K562 (cell line): Measurements from ENCODE around the gene GFOD1. TPM values are rescaled to one million over a fixed set of nuclear protein-coding genes. Genes with fewer than 3 reads are reported as not detected.

ENCODE experiments used
- ATAC-seq: fragments of 200-7000 bp; cut with Tn5 transposase; 3 replicates; pipeline ENCODE4 v1.9.1; 2020; ENCODE audit warnings: moderate library complexity
- BruUV-seq: library from RNA; stranded (reverse); fragments of 400-500 nt; replicated peaks from 2 replicates; lab custom pipeline; 2021; lab: Mats Ljungman, UMichigan
- CTCF ChIA-PET: fragments of 300-600 bp; formaldehyde crosslinking; extraction: SDS; loops from one replicate; lab custom pipeline; 2021; ENCODE audit warnings: low intra/inter-chr PET ratio; lab: Yijun Ruan, JAX
- POLR2A ChIA-PET: fragments of 300-600, 350-650 bp; sonication (Branson Sonifier 250); formaldehyde crosslinking; extraction: SDS; loops from one replicate; lab custom pipeline; 2021; ENCODE audit warnings: antibody characterized with exemption, inconsistent platforms; lab: Yijun Ruan, JAX
- DNase-seq, 4 experiments: peaks; one replicate each; pipeline versions ENCODE4 v3.0.0 to v3.0.0-alpha.2; 2011 to 2018; ENCODE audit warnings: low spot score in 3 of 4, mixed read lengths in 3 of 4; ENCODE audit errors: extremely low read depth in 1 of 4
- FAIRE-seq: peaks from 2 replicates; lab custom pipeline; 2011; peaks lifted over from hg19 to GRCh38; lab: Jason Lieb, UNC
- H2AFZ ChIP-seq: 2 replicates; pipeline ENCODE4 v1.6.0; 2011; ENCODE audit warnings: low read depth, low read length, control low read depth, inconsistent platforms
- H3K27ac ChIP-seq: fragments of 200-600 bp; 3 replicates; pipeline ENCODE4 v1.8.0; 2011; ENCODE audit warnings: low read depth, mild to moderate bottlenecking, control low read depth, inconsistent platforms, low read length, moderate library complexity, mixed read lengths; ENCODE audit errors: extremely low read depth
- H3K27me3 ChIP-seq, 2 experiments: fragments of 300-600 bp in 1 of 2; 2 replicates in 1 of 2; 3 replicates in 1 of 2; pipeline versions ENCODE4 v1.6.0 to v1.8.0; 2011; ENCODE audit warnings: inconsistent platforms in 2 of 2, low read length in 2 of 2, mild to moderate bottlenecking in 1 of 2, mixed read lengths in 1 of 2, moderate library complexity in 1 of 2; ENCODE audit not compliant: control insufficient read depth in 2 of 2, insufficient read depth in 2 of 2
- H3K36me3 ChIP-seq: fragments of 300-600 bp; 3 replicates; pipeline ENCODE4 v1.8.0; 2011; ENCODE audit warnings: mild to moderate bottlenecking, low read length, inconsistent platforms; ENCODE audit not compliant: control insufficient read depth, insufficient read depth
- H3K4me1 ChIP-seq, 2 experiments: fragments of 200-600 bp in 1 of 2; replicated peaks in 1 of 2; 2 replicates in 1 of 2; 3 replicates in 1 of 2; pipeline versions ENCODE4 v1.5.1 to v1.8.0; 2011; ENCODE audit warnings: inconsistent platforms in 2 of 2, low read length in 2 of 2, mild to moderate bottlenecking in 1 of 2, mixed read lengths in 1 of 2, moderate library complexity in 1 of 2; ENCODE audit not compliant: control insufficient read depth in 2 of 2, insufficient read depth in 2 of 2
- H3K4me2 ChIP-seq: 2 replicates; pipeline ENCODE4 v1.6.1; 2011; ENCODE audit warnings: low read length, control low read depth, inconsistent platforms, mixed read lengths; ENCODE audit not compliant: insufficient read depth
- H3K4me3 ChIP-seq: fragments of 200-600 bp; sonication (generic), shearing (Covaris generic); 2 replicates; pipeline ENCODE4 v1.5.1; 2016; ENCODE audit warnings: control low read depth, inconsistent platforms
- H3K79me2 ChIP-seq: fragments of 200-600 bp; 3 replicates; pipeline ENCODE4 v1.8.0; 2011; ENCODE audit warnings: low read length, inconsistent platforms; ENCODE audit not compliant: control insufficient read depth, insufficient read depth
- H3K9ac ChIP-seq, 2 experiments: 2 replicates each; pipeline versions ENCODE4 v1.6.0 to v1.6.1; 2011; ENCODE audit warnings: low read depth in 2 of 2, low read length in 2 of 2, control low read depth in 1 of 2, inconsistent platforms in 1 of 2, mild to moderate bottlenecking in 1 of 2, mixed read lengths in 1 of 2; ENCODE audit not compliant: insufficient read depth in 1 of 2
- H3K9me1 ChIP-seq: one replicate; pipeline ENCODE4 v1.6.0; 2011; ENCODE audit warnings: inconsistent platforms, mild to moderate bottlenecking, low read length, moderate library complexity; ENCODE audit not compliant: control insufficient read depth, insufficient read depth
- H3K9me3 ChIP-seq: replicated peaks from 2 replicates; pipeline ENCODE4 v1.5.1; 2011; ENCODE audit warnings: low read depth, low read length, inconsistent platforms; ENCODE audit not compliant: control insufficient read depth, insufficient read depth
- H4K20me1 ChIP-seq: replicated peaks from 2 replicates; pipeline ENCODE4 v1.6.1; 2011; ENCODE audit warnings: low read length, inconsistent platforms, mixed read lengths; ENCODE audit not compliant: control insufficient read depth, insufficient read depth
- CBFA2T2 ChIP-seq: fragments of 450-650 bp; conservative IDR thresholded peaks from 2 replicates; pipeline ENCODE4 v1.6.1; 2017; ENCODE audit warnings: mild to moderate bottlenecking
- CXXC5 ChIP-seq: fragments of 250-450 bp; sonication (Bioruptor Pico); IDR thresholded peaks from 2 replicates; pipeline ENCODE4 v1.8.0; 2022; ENCODE audit warnings: inconsistent platforms, mild to moderate bottlenecking, moderate library complexity
- KDM4B ChIP-seq, 2 experiments: fragments of 450-650 bp in 1 of 2; sonication (generic) in 1 of 2; IDR thresholded peaks; 2 replicates each; pipeline ENCODE4 v1.6.1; 2016 to 2017; ENCODE audit warnings: borderline replicate concordance in 2 of 2, antibody characterized with exemption in 1 of 2, low read depth in 1 of 2, mild to moderate bottlenecking in 1 of 2
- RBFOX2 ChIP-seq: fragments of 200-400 bp; formaldehyde crosslinking; IDR thresholded peaks from 2 replicates; pipeline ENCODE4 v1.6.1; 2017; ENCODE audit warnings: low read depth, mild to moderate bottlenecking, low read length, moderate library complexity
- TBL1XR1 ChIP-seq, 2 experiments: IDR thresholded peaks; 2 replicates each; pipeline ENCODE4 v1.6.1; 2012; ENCODE audit warnings: improper control_type of control experiment in 2 of 2, low read length in 2 of 2, mild to moderate bottlenecking in 1 of 2
- ZNF253 ChIP-seq: fragments of 250-450 bp; sonication (Bioruptor Pico); conservative IDR thresholded peaks from 2 replicates; pipeline ENCODE4 v1.6.1; 2021; ENCODE audit warnings: mild to moderate bottlenecking
- ZNF507 ChIP-seq: conservative IDR thresholded peaks from 2 replicates; pipeline ENCODE4 v1.6.1; 2017; ENCODE audit warnings: missing genetic modification characterization, missing compliant biosample characterization
- ZNF778 ChIP-seq: fragments of 450-650 bp; formaldehyde crosslinking; IDR thresholded peaks from 2 replicates; pipeline ENCODE4 v1.4.0; 2020; ENCODE audit warnings: mild to moderate bottlenecking, moderate library complexity
- WGBS: fragments of 100-300 bp; shearing (Covaris generic); methylation state at CpG from one replicate; pipeline ENCODE4 v1.1.6; 2016; ENCODE audit warnings: low coverage, mixed read lengths; ENCODE audit not compliant: insufficient coverage; ENCODE audit errors: missing lambda C conversion rate; 5-methylcytosine and 5-hydroxymethylcytosine counted together
- in situ Hi-C: fragments of 300-500 bp; cut with MboI; formaldehyde crosslinking; loops from 4 replicates; pipeline ENCODE4 v1.15.0; 2018; ENCODE audit warnings: inconsistent platforms, mixed read lengths
- intact Hi-C: fragments of 100-400 bp; cut with micrococcal nuclease; formaldehyde crosslinking; loops from 2 replicates; pipeline ENCODE4 v1.14.2; 2022
- polyA plus RNA-seq, 8 experiments: library from polyadenylated mRNA; depleted of rRNA in 4 of 8; stranded (reverse) in 5 of 8; unstranded in 3 of 8; fragments of >200 nt; fragmentation: Nextera tagmentation in 2 of 8; fragmentation: Illumina TruSeq in 1 of 8; extraction: Ambion mirVana in 2 of 8; extraction: Trizol in 1 of 8; gene quantifications; 2 replicates each; pipeline versions ENCODE4 v1.2.1 to v1.2.3, GENCODE V29; 2011 to 2014; ENCODE audit warnings: inconsistent platforms in 1 of 8, missing spikeins in 1 of 8
- total RNA-seq, 7 experiments: library from RNA; depleted of rRNA in 6 of 7; stranded (reverse); fragments of >200 nt in 6 of 7; fragmentation: Illumina TruSeq in 2 of 7; extraction: Trizol in 2 of 7; gene quantifications; 2 replicates each; pipeline versions ENCODE4 v1.2.1 to v1.2.3, GENCODE V29; 2011 to 2021; ENCODE audit warnings: low replicate concordance in 1 of 7
- TF ChIP-seq, protein P1 (sequence below): sonication (generic); formaldehyde crosslinking; IDR thresholded peaks from 2 replicates; pipeline ENCODE4 v1.8.0; 2022; ENCODE audit warnings: missing genetic modification reagents, mild to moderate bottlenecking, borderline replicate concordance

GFOD1 gene
- total and polyA plus RNA-seq, 9 of the 15 experiments (the other 6 are each of a cell fraction or from before 2014, with no cell fraction given): 3.8 to 12.0 (median 8.2) TPM

DNA sequence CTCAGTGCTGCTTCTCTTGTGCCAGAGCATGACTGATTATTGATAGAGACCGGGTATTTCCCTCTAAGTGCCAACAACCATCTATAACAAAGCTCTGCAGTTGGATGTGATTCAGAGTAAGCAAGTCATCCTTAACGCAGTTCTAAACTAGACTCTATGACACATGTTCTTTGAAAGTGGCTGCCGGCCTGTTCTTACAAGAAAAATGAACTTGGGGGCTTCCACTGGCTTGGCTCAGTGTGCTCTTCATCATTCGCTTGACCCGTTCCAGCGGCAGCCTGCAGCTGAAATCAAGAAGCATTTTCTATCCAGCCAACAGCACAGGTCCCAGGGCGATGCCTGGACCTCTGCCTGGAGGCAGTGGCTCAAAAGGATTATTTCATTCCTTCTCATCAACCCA, 29.8 kb downstream of the GFOD1 start:
- intact Hi-C loops: no loop called here
- WGBS: 25% methylated on average over 7 of the region's 7 CpGs
- H3K9ac ChIP-seq: no peak overlapping the region
- peaks cover 6 to 11% of the 10 kb centered on the region in 2 experiments; a peak in 4 of 5 replicates for H3K4me1 ChIP-seq
- H4K20me1 ChIP-seq: peaks cover 4% of the 10 kb centered on the region
- ATAC-seq: no peak
- no peak overlapping the region for H2AFZ ChIP-seq
- no TSS peak for BruUV-seq
- H3K4me2 ChIP-seq: no peak overlapping the region
- H3K27ac ChIP-seq: no peak overlapping the region
- peaks cover 3% of the 10 kb centered on the region for H3K9me1 ChIP-seq
- no peaks in the 10 kb centered on the region; the same call in 2 of the 3 replicates for H3K36me3 ChIP-seq
- H3K9me3 ChIP-seq: no peaks in the 10 kb centered on the region
- CTCF ChIA-PET: no interaction called here
- FAIRE-seq: no peak
- no peak overlapping the region for H3K4me3 ChIP-seq
- H3K27me3 ChIP-seq: no peaks in the 10 kb centered on the region; a peak in 1 of 5 replicates
- POLR2A ChIA-PET: interaction anchor here (0.8 kb wide), 1 partner anchor 26 kb away, joined by 3 read pairs; no protein-coding TSS in a partner anchor
- TF ChIP-seq ZNF507 (tag): no peak
- TF ChIP-seq CXXC5 (CRISPR knock-in tag): no peak
- no peak for TF ChIP-seq TBL1XR1 (IDR thresholded peaks at IDR 0.05; ENCODE audit: low read length in 2 of 2)
- TF ChIP-seq, protein P1, sequence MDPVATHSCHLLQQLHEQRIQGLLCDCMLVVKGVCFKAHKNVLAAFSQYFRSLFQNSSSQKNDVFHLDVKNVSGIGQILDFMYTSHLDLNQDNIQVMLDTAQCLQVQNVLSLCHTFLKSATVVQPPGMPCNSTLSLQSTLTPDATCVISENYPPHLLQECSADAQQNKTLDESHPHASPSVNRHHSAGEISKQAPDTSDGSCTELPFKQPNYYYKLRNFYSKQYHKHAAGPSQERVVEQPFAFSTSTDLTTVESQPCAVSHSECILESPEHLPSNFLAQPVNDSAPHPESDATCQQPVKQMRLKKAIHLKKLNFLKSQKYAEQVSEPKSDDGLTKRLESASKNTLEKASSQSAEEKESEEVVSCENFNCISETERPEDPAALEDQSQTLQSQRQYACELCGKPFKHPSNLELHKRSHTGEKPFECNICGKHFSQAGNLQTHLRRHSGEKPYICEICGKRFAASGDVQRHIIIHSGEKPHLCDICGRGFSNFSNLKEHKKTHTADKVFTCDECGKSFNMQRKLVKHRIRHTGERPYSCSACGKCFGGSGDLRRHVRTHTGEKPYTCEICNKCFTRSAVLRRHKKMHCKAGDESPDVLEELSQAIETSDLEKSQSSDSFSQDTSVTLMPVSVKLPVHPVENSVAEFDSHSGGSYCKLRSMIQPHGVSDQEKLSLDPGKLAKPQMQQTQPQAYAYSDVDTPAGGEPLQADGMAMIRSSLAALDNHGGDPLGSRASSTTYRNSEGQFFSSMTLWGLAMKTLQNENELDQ (CRISPR knock-in tag): no peak
- no peak for TF ChIP-seq CBFA2T2
- no peak for TF ChIP-seq RBFOX2
- TF ChIP-seq ZNF253 (CRISPR knock-in tag): no peak
- TF ChIP-seq ZNF778 (CRISPR knock-in tag): no peak
- TF ChIP-seq KDM4B (IDR thresholded peaks at IDR 0.05; ENCODE audit: borderline replicate concordance in 2 of 2, low read depth in 1 of 2): no peak
- in situ Hi-C loops: no loop called here
- H3K79me2 ChIP-seq: no peaks in the 10 kb centered on the region
- no peak for DNase-seq
